Measurements from ENCODE around the gene RNASEH2B.

DNA sequence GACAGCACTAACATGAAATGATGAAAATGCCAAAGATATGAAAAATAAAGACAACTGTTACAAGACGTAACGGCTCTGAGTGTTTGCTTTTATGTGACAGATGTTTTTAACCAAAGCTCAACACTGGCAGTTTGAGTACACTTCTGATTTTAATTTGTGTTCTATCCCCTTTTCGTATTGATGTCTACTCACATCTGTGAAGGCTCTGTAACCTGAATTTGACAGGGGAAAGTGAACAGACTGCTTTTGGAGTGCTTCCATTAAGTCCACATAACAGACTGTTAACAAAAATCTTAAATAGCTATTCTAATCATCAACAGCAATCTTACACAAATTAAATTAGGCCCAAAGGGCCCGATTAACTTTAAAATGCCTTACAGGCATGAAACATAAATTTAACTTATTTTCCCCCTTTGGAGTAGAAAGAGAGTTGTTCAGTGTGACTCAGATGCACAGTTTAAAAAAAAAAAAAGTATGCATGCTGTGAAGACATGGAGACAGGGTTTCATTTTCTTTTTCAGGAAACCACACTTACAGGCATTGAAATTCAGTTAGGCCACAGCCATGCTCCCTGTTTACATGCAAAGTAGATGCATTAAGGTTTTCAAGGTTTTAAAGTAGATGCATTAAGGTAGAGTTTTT, 16.3 kb upstream of the RNASEH2B start:
- TF ChIP-seq, protein P1, sequence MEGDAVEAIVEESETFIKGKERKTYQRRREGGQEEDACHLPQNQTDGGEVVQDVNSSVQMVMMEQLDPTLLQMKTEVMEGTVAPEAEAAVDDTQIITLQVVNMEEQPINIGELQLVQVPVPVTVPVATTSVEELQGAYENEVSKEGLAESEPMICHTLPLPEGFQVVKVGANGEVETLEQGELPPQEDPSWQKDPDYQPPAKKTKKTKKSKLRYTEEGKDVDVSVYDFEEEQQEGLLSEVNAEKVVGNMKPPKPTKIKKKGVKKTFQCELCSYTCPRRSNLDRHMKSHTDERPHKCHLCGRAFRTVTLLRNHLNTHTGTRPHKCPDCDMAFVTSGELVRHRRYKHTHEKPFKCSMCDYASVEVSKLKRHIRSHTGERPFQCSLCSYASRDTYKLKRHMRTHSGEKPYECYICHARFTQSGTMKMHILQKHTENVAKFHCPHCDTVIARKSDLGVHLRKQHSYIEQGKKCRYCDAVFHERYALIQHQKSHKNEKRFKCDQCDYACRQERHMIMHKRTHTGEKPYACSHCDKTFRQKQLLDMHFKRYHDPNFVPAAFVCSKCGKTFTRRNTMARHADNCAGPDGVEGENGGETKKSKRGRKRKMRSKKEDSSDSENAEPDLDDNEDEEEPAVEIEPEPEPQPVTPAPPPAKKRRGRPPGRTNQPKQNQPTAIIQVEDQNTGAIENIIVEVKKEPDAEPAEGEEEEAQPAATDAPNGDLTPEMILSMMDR (IDR thresholded peaks at IDR 0.05; ENCODE audit: insufficient read depth, low read length), result no peak
- TF ChIP-seq, protein P2, sequence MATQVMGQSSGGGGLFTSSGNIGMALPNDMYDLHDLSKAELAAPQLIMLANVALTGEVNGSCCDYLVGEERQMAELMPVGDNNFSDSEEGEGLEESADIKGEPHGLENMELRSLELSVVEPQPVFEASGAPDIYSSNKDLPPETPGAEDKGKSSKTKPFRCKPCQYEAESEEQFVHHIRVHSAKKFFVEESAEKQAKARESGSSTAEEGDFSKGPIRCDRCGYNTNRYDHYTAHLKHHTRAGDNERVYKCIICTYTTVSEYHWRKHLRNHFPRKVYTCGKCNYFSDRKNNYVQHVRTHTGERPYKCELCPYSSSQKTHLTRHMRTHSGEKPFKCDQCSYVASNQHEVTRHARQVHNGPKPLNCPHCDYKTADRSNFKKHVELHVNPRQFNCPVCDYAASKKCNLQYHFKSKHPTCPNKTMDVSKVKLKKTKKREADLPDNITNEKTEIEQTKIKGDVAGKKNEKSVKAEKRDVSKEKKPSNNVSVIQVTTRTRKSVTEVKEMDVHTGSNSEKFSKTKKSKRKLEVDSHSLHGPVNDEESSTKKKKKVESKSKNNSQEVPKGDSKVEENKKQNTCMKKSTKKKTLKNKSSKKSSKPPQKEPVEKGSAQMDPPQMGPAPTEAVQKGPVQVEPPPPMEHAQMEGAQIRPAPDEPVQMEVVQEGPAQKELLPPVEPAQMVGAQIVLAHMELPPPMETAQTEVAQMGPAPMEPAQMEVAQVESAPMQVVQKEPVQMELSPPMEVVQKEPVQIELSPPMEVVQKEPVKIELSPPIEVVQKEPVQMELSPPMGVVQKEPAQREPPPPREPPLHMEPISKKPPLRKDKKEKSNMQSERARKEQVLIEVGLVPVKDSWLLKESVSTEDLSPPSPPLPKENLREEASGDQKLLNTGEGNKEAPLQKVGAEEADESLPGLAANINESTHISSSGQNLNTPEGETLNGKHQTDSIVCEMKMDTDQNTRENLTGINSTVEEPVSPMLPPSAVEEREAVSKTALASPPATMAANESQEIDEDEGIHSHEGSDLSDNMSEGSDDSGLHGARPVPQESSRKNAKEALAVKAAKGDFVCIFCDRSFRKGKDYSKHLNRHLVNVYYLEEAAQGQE (IDR thresholded peaks at IDR 0.05; ENCODE audit: insufficient replicate concordance, low read depth), result no peak
- TF ChIP-seq POLR2AphosphoS5 (IDR thresholded peaks at IDR 0.05; ENCODE audit: low read depth) (no peak; the same call in 1 of the 2 replicates), GABPA (IDR thresholded peaks at IDR 0.05; ENCODE audit: low read depth) (no peak)

Measured in HL-60 (cell line).